Dermis microvascular lymphatic vessel endothelial cell (primary cell): ENCODE results near the gene FAM89B. TPM values are rescaled to one million over a fixed set of nuclear protein-coding genes. Genes with fewer than 3 reads are reported as not detected.

Experiments used
- DNase-seq, 2 donors: peaks; one replicate each; pipeline versions ENCODE4 v3.0.0 to v3.0.0-alpha.2; 2010; ENCODE audit warnings: low read depth in 2 of 2
- total RNA-seq: library from RNA; depleted of rRNA; stranded (reverse); fragments of >200 nt; gene quantifications from 2 replicates; pipeline ENCODE4 v1.2.1, GENCODE V29; 2014

Gene FAM89B
- total RNA-seq, 1 donor from 2014 or later, result 12.2 TPM

DNA sequence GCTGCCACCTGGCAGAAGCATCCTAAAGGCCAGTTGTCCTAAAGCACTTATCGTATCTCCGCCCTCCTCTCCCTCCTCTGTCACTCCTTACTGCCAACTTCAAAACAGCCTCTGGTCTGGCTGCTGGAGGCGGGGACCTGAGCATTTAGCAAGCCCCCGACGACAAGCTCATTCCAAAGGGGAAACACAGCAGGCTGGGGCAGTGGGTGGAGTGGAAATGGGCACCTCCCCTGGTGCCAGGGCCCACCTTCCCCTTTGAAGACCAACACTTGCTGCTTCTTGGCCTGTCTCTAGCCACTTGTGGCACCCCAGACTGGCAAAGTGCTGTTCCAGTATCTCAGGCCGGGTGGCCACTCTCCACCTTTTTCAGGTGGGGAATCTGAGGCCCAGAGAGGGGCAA, 38.1 kb downstream of the FAM89B start:
- DNase-seq, result no peak

DNA sequence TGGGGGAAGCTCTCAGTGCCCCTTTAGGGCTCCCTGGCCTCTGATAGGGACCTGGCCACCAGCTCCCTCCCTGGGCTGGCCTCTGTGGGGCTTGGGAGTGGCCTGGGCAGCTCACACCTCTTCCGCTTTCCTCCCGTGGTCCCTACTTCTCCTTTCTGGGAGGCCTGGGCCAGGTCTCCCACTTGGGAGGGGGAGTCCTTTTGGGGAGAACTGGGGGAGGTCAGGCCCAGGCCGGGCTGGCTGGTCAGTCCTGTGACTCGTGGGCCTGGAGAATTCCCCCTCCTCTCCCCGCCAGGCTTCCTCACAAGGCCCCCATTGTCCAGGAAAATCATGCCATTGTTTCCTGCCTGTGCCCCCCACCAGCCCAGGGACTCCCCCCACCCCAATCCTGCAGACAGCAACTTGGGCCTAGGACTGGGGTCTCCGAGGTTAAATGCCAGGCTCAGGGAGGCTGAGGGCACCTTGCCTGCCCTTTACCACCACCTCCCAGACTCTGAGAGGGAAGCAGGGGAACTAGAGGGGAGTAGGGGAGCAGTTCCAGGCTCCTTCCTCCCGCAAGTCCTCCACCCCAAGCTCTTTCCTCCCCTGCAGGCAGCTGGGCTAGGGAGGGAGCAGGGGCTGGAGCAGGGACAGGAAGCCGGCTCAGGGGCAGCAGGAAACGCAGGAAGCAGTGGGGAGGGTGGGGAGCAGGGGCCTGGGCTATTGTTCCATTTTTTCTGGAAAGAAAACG, 38.9 kb downstream of the FAM89B start:
- DNase-seq, result peak; percentile 63 to 91

DNA sequence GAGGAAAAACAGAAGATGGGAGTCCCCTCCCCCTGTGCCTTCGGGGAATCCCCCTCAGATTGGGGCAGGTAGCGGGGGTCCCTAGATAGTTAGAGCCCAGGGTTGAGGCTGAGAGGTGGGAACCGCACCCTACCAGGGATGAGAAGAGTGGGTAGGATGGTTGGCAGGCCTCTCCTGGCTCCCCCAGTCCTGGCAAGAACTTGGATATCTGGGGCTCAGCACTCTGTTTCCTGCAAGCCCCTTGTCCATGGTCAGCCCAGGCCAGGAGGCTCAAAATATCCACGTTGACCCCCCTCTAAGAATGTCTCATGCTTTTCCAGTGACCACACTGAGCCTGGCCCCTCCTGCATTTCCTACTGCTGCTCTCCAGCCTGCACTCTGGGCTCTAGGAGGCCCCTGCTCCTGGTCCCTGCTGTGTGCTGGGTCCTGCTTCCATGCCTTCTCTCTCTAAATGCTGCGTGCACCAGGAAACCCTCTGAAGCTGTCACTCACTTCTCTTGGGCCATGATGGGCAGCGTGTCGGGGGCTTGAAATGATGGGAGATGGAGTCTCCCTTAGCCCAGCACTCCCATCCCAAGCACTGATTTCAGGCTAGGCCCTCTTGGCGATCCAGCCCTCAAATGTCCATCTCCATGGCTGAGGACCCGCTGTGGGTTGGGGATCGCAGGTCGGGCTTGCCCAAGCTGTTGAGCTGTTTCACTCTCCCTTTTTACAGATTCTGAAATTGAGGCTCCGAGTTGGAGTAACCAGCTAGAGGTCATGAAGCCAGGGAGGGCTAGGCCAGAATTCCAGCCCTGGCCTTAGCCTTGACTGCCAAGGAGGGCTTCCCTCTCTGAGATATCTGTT, 39.6 kb downstream of the FAM89B start:
- peak in 1 of 2 donors; percentile 77 for DNase-seq

DNA sequence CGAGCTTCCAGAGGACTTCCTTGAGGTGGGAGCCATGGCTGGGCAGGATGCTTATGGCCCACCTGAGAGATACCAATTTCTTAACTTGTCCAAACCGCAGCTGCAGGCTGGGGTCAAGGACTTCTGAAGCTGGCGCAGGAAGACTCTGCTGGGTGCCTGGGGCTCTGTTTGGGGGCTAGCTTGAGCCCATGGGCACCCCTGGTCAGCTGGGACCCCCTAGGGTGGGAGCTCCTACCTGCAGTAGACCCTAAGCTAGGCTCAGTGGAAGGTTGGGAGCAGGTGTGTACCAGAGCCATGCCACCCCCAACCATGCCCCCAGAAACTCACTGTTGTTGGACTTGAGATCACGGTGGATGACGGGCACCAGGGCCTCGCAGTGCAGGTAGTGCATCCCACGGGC, 40.4 kb downstream of the FAM89B start:
- DNase-seq, result no peak

DNA sequence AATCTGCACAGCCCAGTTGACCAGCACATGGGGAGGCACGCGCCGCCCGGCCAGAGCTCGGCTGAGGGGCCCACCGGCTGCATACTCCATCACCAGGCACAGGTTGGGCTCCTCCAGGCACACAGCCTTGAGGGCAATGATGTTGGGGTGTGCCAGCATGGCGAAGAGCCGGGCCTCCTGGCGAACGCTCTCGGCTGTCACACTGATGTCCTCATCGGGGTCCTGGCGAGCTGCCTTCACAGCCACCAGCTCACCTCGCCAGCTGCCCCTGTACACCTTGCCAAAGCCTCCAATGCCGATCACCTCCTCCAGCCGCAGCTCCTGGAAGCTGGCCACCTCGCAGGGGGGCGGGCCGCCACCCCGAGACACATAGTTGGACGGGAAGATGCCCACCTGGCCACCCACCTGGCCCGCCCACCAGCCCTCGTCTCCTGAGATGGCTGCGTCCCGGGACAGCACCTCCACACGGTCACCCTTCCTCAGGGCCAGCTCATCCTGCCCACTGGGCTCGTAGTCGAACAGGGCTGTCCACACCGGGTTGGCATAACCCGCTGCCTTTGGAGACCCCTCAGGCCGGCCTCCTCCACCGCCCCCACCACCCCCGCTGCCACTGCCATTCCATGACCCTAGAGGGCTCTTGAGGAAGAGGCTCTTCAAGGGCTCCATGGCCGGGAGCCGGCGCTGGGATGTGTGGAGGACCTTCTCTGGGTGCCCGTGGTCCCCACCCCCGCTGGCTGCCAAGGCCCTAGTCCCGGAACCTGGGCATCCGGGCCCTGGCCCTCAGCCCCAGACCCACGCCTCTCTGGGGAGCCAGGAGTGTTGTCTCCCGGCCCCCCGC, 41.0 kb downstream of the FAM89B start:
- DNase-seq, result no peak

DNA sequence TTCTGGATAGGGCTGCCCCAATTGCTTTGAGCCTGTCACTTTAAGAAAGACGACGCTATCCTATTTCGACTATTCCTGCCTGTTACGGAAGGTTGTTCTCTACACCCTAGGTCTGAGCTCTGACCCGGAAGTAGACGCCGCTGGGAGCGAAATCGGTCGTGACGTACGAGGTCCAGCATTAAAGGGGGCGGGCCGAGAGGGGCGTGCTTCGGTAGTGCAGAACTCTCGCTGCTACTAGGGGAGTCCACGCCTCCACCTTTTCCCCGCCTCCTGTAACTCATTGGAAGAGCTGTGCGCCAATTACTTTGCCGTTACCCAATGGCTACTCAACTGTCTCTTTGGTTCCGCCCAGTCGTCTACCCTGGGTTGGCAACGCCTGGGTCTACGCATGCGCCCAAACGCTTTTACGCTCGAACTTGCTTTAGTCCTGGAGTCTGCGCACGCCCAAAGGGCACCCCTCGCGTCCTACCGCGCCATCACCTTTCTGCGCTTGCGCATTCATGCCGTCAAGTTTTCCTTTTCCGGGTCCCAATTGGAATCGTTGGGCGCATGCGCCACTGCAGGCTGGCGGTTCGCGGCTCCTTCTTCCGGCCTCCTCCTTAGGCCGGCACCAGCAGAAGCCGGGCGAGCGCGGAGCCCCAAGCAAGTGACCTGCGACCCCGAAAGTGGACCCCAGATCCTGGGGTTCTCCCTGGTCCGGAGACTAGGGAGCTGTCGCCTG, 43.1 kb downstream of the FAM89B start, which contains the start of gene PCNX3:
Gene PCNX3 (plus strand): TSS at position 548 of the 721 bp plus-strand sequence. CDS start 536 bp downstream, outside the sequence.
- peak; percentile 100 for DNase-seq

DNA sequence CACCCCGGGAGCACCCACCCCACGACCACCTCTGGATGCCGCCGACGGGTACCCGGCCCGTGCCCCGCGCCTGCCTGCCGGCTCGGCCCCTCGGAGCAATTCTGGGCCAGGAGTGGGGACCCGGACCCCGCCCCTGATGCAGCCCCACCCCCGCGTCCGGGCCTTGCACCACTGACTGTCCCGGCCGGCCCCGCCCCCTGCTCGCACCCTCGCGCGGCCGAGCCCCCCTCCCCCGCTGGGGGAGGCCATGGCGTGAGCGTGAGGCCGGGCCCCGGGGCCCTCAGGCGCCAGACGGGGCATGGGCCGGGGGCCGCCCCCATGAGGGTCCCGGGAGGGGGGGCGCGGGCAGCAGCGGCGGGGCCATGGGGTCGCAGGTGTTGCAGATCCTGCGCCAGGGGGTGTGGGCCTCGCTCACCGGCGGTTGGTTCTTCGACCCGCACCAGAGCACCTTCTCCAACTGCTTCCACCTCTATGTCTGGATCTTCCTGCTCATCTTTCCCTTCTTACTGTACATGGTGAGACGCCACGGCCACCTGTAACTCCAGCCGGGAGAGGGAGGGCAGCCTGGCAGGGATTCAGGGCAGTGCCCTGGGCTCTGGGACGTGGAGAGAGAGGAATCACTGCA, 43.7 kb downstream of the FAM89B start:
- peak in 1 of 2 donors; percentile 49 for DNase-seq

DNA sequence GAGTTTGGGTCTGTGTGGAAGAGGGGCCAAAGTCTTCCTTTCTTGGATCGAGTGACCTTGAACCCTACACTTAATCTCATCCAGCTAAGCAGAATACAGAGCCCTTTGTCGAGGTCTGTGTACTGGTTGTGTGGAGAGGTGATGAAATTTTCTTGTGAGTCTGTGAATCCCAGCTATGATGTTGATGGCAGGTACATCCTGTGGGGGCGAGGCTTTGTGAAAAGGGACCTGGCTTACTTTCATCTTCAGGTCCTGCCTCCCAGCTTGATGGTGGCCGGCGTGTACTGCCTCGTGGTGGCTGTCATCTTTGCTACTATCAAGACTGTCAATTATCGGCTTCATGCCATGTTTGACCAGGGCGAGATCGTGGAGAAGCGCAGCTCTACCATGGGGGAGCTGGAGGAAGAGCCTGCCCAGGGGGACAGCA, 44.2 kb downstream of the FAM89B start:
- DNase-seq, result no peak

DNA sequence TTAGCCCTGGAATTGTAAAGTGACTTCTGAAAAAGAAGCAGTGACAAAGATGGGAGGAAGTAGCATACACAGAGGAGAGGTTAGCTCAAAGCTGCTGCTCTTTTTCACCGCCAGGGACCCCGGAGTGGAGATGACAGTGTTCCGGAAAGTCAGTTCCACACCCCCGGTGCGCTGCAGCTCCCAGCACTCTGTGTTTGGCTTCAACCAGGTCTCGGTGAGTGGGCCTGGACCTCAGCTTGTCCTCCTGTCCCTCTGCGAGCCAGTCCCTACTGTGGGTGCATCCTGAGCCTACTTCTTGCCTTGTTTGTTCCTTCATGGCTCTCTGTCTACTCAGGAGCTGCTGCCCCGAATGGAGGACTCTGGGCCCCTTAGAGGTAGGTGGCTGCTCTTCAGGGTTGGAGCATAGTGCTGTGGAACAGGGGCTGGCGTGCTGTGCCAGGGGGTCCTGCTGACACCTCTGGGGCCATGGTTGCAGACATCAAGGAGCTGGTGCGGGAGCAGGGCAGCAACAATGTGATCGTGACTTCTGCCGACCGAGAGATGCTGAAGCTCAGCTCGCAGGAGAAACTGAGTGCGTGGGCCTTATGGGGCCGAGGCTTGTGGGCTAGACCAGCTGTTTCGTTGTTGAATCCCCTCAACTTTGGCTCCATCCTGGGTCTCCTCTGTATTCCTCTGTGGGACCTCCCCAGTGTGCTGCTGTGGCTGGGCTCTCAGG, 45.0 kb downstream of the FAM89B start:
- DNase-seq, result no peak

DNA sequence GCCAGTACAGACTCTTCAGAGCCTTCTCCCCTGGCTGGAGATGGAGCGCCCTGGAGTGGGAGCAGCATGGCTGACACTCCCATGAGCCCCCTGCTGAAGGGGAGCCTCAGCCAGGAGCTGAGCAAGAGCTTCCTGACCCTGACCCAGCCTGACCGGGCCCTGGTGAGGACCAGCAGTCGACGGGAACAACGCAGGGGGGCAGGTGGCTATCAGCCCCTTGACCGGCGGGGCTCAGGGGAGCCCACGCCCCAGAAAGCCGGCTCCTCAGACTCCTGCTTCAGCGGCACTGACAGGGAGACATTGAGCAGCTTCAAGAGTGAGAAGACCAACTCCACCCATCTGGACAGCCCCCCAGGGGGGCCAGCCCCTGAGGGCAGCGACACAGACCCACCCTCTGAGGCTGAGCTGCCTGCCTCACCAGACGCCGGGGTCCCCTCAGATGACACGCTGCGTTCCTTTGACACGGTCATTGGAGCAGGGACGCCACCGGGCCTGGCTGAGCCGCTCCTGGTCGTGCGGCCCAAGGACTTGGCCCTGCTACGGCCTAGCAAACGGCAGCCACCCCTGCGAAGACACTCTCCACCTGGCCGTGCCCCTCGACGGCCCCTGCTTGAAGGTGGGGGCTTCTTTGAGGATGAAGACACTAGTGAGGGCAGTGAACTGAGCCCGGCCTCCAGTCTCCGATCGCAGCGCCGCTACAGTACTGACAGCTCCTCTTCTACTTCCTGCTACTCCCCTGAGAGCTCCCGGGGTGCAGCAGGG, 45.8 kb downstream of the FAM89B start:
- DNase-seq, result no peak

DNA sequence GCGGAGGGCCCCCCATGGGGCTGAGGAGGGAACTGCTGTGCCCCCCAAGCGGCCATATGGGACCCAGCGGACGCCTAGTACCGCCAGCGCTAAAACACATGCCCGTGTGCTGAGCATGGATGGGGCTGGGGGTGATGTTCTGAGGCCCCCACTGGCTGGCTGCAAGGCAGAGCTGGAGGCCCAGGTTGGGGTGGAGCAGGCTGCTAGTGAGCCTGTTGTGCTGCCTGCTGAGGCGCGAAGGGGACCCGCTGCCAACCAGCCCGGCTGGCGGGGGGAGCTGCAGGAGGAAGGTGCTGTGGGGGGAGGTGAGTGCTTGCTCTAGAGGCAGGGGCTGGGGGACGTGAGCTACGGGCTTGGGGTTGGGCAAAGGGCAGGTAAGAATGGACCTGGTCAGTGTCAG, 46.4 kb downstream of the FAM89B start:
- DNase-seq, result no peak

DNA sequence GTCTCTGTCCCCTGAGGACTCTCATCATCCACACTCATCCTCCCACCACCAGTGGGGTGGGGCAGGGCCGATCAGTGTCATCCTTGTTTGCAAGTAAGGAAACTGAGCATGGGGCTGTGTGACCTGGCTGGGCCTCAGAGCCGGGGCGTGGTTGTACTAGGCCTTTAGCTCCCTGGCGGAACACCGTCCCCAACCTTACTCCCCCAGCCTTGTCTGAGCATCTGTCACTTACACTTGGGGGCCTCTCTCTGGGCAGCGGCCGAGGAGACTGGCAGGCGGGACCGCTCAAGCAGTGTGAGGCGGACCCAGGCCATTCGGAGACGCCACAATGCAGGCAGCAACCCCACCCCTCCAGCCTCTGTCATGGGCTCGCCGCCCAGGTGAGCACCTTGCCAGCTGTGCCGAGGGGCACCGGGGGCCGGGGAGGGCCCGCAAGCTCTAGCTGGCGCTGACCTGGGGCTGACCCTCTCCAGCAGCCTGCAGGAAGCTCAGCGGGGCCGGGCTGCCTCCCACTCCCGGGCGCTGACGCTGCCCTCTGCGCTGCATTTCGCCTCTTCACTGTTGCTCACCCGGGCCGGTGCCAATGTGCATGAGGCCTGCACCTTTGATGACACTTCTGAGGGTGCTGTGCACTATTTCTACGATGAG, 47.1 kb downstream of the FAM89B start:
- no peak for DNase-seq

DNA sequence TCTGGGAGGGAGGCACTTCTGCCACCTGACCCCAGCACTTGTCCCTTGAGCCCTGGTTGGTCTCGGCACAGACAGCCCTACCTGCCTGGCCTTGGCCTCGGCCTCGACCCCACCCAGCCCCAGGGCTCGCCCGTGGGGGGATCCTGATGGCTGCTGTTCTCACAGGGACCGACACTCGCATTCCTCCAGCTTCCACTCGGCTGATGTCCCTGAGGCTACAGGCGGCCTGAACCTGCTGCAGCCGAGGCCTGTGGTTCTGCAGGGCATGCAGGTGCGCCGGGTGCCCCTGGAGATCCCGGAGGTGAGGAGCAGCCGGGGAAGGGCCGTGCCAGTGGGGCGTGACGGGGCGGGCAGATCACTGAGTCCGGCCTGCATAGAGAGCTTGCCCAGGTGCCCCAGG, 48.3 kb downstream of the FAM89B start:
- no peak for DNase-seq

DNA sequence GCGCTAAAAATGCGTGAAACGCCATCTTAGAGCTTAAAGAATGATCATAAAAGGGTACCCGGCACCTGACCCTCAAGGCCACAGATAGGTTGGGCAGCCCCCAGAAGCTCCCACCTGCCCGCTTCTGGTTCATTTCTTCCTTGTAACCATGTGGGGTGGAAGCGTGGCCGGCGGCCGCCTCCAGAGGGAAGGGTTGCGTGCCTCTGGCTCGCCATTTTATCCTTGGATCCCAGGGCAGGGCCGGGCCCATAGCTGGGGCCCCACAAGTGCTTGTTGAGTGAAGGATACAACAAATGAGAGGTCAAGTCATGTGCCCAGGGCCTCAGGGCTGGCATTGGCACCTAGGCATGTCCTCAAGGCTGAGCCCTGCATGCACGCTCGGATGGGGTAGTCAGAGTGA, 49.1 kb downstream of the FAM89B start:
- DNase-seq, result no peak

DNA sequence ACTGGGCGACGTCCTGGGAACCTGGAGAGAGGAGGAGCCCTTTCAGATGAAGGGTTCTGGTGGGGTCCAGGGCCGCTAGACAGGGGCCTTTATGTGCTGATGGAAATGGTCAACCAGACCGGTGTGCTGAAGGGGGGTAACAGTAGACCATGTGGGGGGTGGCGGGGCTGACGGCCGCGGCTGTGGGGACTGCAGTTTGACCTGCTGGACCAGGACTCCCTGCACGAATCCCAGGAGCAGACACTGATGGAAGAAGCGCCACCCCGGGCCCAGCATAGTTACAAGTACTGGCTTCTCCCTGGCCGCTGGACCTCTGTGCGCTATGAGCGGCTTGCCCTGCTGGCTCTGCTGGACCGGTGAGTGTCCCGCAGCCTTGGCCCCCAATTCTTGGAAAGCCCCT, 49.7 kb downstream of the FAM89B start:
- DNase-seq, result no peak

DNA sequence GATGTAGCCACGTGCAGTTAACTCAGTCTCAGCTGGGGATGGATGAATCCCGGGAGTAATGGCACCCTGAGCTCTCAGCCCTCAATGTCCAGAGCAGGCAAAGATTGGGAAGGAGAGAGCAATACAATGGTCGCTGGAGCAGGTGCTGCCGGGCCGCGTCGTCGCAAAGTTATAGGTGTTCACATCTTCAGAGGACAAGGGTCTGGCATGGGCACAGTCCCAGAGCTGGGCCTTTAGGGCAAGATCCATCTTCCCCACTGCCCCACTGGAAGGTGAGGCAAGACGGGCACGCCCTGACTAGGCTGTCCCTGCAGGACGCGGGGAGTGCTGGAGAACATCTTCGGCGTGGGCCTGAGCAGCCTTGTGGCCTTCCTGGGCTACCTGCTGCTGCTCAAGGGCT, 50.8 kb downstream of the FAM89B start:
- no peak for DNase-seq
